Glutamatergic neuron (in vitro differentiated cells): Measurements from ENCODE around the gene YPEL1. TPM values are rescaled to one million over a fixed set of nuclear protein-coding genes. Genes with fewer than 3 reads are reported as not detected.

Experiments used
- DNase-seq: peaks from one replicate; pipeline ENCODE4 v3.0.0; 2022
- H3K27ac Mint-ChIP-seq: one replicate; pipeline ENCODE4 v1.8.0; 2020; ENCODE audit warnings: mild to moderate bottlenecking, mixed read lengths, inconsistent platforms; ENCODE audit not compliant: unreplicated experiment
- H3K27me3 Mint-ChIP-seq: one replicate; pipeline ENCODE4 v1.8.0; 2020; ENCODE audit warnings: mild to moderate bottlenecking, moderate library complexity, mixed read lengths, inconsistent platforms; ENCODE audit not compliant: unreplicated experiment
- H3K36me3 Mint-ChIP-seq: one replicate; pipeline ENCODE4 v1.8.0; 2020; ENCODE audit warnings: mild to moderate bottlenecking, mixed read lengths, inconsistent platforms; ENCODE audit not compliant: unreplicated experiment
- H3K4me1 Mint-ChIP-seq: one replicate; pipeline ENCODE4 v1.8.0; 2020; ENCODE audit warnings: mild to moderate bottlenecking, low read depth, mixed read lengths, inconsistent platforms; ENCODE audit not compliant: unreplicated experiment
- H3K4me3 Mint-ChIP-seq: one replicate; pipeline ENCODE4 v1.8.0; 2020; ENCODE audit warnings: mild to moderate bottlenecking, mixed read lengths, inconsistent platforms; ENCODE audit not compliant: unreplicated experiment
- H3K9me3 Mint-ChIP-seq: one replicate; pipeline ENCODE4 v1.8.0; 2020; ENCODE audit warnings: mild to moderate bottlenecking, moderate library complexity, mixed read lengths, inconsistent platforms; ENCODE audit not compliant: unreplicated experiment
- total RNA-seq: library from RNA; stranded (reverse); fragmentation: NEBNext Ultra II Directional; extraction: Animal tissue kit (Norgen Biotek cat#: 25700); gene quantifications from one replicate; pipeline ENCODE4 v1.2.1, GENCODE V29; 2021; ENCODE audit not compliant: unreplicated experiment
- TF ChIP-seq, protein P1 (sequence below): fragments of 200-600 bp; sonication (generic); IDR thresholded peaks from one replicate; pipeline ENCODE4 v1.5.0; 2021; ENCODE audit not compliant: partially characterized antibody, unreplicated experiment

YPEL1 gene
- total RNA-seq, 1 donor from 2014 or later = 71.2 TPM

DNA sequence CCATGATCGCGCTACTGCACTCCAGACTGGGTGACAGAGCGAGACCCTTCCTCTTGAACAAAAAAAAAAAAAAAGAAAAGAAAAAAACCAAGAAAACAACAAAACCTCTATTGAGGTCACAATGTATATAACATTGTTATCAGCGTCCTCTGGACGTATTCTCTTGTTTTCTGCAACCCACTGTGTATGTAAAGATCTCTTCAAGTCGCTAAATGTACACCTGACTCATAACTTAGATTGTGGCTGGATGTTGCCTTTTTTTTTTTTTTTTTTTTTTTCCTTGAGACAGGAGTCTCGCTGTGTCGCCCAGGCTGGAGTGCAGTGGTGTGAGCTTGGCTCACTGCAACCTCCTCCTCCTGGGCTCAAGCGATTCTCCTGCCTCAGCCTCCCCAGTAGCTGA lies 1.4 kb upstream of the YPEL1 start:
- DNase-seq = no peak
- peaks cover 12% of the 10 kb centered on the region for H3K27me3 Mint-ChIP-seq
- no peak overlapping the region for H3K27ac Mint-ChIP-seq
- no peak overlapping the region for H3K4me3 Mint-ChIP-seq
- TF ChIP-seq, protein P1, sequence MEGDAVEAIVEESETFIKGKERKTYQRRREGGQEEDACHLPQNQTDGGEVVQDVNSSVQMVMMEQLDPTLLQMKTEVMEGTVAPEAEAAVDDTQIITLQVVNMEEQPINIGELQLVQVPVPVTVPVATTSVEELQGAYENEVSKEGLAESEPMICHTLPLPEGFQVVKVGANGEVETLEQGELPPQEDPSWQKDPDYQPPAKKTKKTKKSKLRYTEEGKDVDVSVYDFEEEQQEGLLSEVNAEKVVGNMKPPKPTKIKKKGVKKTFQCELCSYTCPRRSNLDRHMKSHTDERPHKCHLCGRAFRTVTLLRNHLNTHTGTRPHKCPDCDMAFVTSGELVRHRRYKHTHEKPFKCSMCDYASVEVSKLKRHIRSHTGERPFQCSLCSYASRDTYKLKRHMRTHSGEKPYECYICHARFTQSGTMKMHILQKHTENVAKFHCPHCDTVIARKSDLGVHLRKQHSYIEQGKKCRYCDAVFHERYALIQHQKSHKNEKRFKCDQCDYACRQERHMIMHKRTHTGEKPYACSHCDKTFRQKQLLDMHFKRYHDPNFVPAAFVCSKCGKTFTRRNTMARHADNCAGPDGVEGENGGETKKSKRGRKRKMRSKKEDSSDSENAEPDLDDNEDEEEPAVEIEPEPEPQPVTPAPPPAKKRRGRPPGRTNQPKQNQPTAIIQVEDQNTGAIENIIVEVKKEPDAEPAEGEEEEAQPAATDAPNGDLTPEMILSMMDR = no peak
- no peaks in the 10 kb centered on the region for H3K36me3 Mint-ChIP-seq
- H3K9me3 Mint-ChIP-seq = peaks cover 14% of the 10 kb centered on the region
- H3K4me1 Mint-ChIP-seq = peaks cover 23% of the 10 kb centered on the region

DNA sequence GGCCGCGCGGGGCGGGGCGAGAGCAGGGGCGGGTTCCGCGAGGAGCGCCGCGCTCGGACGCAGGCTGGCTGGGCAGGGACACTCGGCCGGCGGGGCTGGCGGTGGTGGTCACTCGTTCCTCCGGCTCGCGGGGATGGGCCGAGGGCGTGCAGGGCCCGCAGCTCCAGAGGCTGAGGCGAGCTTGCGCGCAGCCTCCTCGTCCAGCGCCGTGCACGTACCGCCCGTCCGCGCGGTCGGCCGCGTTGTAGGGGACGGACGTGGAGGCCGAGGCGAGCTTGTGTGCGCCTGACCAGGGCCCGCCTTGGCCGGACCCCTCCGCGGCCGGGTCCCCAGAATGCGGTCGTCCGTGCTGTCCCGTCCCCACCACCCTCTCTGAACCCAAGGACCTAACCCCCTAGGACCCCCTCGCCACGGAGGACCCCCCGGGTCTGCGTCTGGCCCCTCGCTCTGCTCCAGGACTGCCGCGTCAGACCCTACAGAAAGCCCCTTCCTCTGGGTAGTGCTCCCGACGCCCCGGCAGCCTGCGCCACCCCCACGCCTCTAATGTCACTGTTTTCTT lies 569 bp upstream of the YPEL1 start:
- Mint-ChIP-seq H3K36me3 (no peaks in the 10 kb centered on the region), H3K4me3 (no peak overlapping the region)
- TF ChIP-seq, protein P1 = no peak

DNA sequence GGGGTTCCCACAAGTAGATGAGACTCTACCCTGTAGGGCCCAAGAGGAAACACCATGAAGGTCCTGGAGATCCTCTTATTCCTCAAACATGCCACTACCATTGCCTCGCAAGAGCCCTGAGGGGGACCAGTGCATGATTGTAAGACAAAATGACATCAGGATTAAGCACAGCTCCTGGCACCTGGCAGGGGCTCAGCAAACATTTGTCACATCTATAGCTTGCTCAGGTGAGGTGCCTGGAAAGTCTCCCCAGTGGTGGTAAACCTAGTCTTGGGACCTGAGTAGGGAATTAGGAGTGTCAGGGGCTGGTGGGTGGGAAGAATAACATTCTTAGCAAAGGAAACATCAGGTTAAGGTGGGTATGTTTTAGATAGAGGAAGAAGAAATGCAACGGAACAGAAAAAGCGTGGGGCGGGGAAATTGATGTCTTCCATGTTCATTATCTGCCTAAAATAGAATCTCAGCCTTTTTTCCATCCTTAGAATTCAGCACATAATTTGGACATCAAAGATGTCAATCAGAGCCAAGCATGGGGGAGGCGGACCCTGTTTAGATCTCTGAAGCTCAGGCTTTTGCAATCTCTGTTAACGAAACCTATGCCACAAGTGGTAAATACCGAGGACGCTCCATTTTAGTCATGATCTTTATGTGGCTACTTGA lies 924 bp downstream of the YPEL1 start:
- DNase-seq = no peak
- peaks cover 8% of the 10 kb centered on the region for H3K4me1 Mint-ChIP-seq

More for the DNA sequence above, 569 bp upstream of the YPEL1 start:
- no peak overlapping the region for H3K27ac Mint-ChIP-seq
- DNase-seq = no peak
- H3K4me1 Mint-ChIP-seq = peaks cover 16% of the 10 kb centered on the region
- H3K27me3 Mint-ChIP-seq = peaks cover 10% of the 10 kb centered on the region
- peaks cover 14% of the 10 kb centered on the region for H3K9me3 Mint-ChIP-seq

DNA sequence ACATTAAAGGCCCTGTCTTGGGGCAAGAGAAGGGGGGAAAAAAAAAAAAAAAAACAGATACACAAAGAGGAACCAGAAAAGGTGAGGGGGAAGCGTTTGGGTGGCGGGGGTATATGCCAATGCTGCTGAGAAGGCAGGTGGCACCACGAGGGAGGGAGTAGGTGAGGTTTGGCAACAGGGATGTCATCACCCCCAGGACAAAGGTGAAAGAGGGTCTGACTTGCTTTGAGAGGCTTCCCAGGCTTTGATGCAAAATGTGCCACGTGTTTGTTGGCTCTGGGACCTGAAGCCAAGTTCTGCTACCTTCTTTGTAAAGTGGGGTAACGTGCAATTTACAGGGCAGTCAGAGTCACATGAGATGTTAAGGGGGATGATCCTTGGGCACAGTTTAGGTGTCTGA lies 4.1 kb downstream of the YPEL1 start:
- H3K36me3 Mint-ChIP-seq = no peaks in the 10 kb centered on the region
- H3K4me1 Mint-ChIP-seq = peaks cover 9% of the 10 kb centered on the region
- H3K27me3 Mint-ChIP-seq = peaks cover 6% of the 10 kb centered on the region
- no peak overlapping the region for H3K27ac Mint-ChIP-seq
- peaks cover 9% of the 10 kb centered on the region for H3K9me3 Mint-ChIP-seq
- TF ChIP-seq, protein P1 = no peak
- DNase-seq = no peak
- no peak overlapping the region for H3K4me3 Mint-ChIP-seq

More for the DNA sequence above, 924 bp downstream of the YPEL1 start:
- H3K9me3 Mint-ChIP-seq = peaks cover 9% of the 10 kb centered on the region
- H3K36me3 Mint-ChIP-seq = no peaks in the 10 kb centered on the region
- TF ChIP-seq, protein P1 = no peak
- H3K27me3 Mint-ChIP-seq = peaks cover 6% of the 10 kb centered on the region
- H3K27ac Mint-ChIP-seq = peak overlapping the region; percentile 85
- peak overlapping the region; percentile 99 for H3K4me3 Mint-ChIP-seq
